OCI-LY1 (cell line): ENCODE results near the gene ENTPD7.

ENCODE experiments used
- H2AFZ ChIP-seq: fragments of 200-600 bp; sonication (generic), shearing (Covaris generic); 2 replicates; pipeline ENCODE4 v1.6.0; 2014; ENCODE audit warnings: antibody characterized with exemption, mild to moderate bottlenecking, low read length
- H3F3A ChIP-seq: fragments of 200-600 bp; sonication (generic), shearing (Covaris generic); 2 replicates; pipeline ENCODE4 v1.6.0; 2014; ENCODE audit warnings: mild to moderate bottlenecking, antibody characterized with exemption, low read length, moderate library complexity; ENCODE audit not compliant: insufficient read depth
- H3K27ac ChIP-seq: fragments of 200-600 bp; sonication (generic); 2 replicates; pipeline ENCODE4 v1.5.1; 2014; ENCODE audit warnings: low read length, mixed run types, mild to moderate bottlenecking, low read depth; ENCODE audit not compliant: poor library complexity, severe bottlenecking
- H3K27me3 ChIP-seq: fragments of 200-600 bp; sonication (generic); 2 replicates; pipeline ENCODE4 v1.6.0; 2014; ENCODE audit warnings: antibody characterized with exemption, mild to moderate bottlenecking, low read length, moderate library complexity; ENCODE audit not compliant: insufficient read depth
- H3K36me3 ChIP-seq: fragments of 200-600 bp; sonication (generic); 2 replicates; pipeline ENCODE4 v1.6.1; 2014; ENCODE audit warnings: mild to moderate bottlenecking, antibody characterized with exemption, low read length, moderate library complexity, mixed read lengths; ENCODE audit not compliant: insufficient read depth
- H3K4me1 ChIP-seq: fragments of 200-600 bp; sonication (generic); 2 replicates; pipeline ENCODE4 v1.5.1; 2014; ENCODE audit warnings: mild to moderate bottlenecking, low read length, moderate library complexity; ENCODE audit not compliant: insufficient read depth, severe bottlenecking
- H3K4me2 ChIP-seq: fragments of 200-600 bp; sonication (generic), shearing (Covaris generic); 2 replicates; pipeline ENCODE4 v1.6.1; 2014; ENCODE audit warnings: low read length
- H3K4me3 ChIP-seq: fragments of 200-600 bp; sonication (generic); 2 replicates; pipeline ENCODE4 v1.5.1; 2014; ENCODE audit warnings: low read length, low read depth, mild to moderate bottlenecking, mixed read lengths; ENCODE audit not compliant: poor library complexity, severe bottlenecking
- H3K79me2 ChIP-seq: fragments of 200-600 bp; shearing (Covaris generic); 2 replicates; pipeline ENCODE4 v1.6.1; 2016; ENCODE audit warnings: mixed run types, low read length, mixed read lengths; ENCODE audit not compliant: insufficient read depth
- H3K9ac ChIP-seq: fragments of 200-600 bp; sonication (generic), shearing (Covaris generic); 2 replicates; pipeline ENCODE4 v1.6.1; 2014; ENCODE audit warnings: mild to moderate bottlenecking, low read length, mixed read lengths
- H3K9me2 ChIP-seq: fragments of 200-600 bp; sonication (generic), shearing (Covaris generic); 2 replicates; pipeline ENCODE4 v1.6.1; 2014; ENCODE audit warnings: low read depth, mild to moderate bottlenecking, low read length, mixed read lengths
- H3K9me3 ChIP-seq: fragments of 200-600 bp; shearing (Covaris generic); 2 replicates; pipeline ENCODE4 v1.6.1; 2014; ENCODE audit warnings: low read length, mixed read lengths
- H4K20me1 ChIP-seq: fragments of 200-600 bp; sonication (generic), shearing (Covaris generic); 2 replicates; pipeline ENCODE4 v1.6.0; 2016; ENCODE audit warnings: mild to moderate bottlenecking, low read length; ENCODE audit not compliant: insufficient read depth
- EZH2 ChIP-seq: fragments of 200-600 bp; sonication (generic), shearing (Covaris generic); IDR thresholded peaks from 2 replicates; pipeline ENCODE4 v1.8.0; 2017; ENCODE audit warnings: borderline replicate concordance, mixed run types, mild to moderate bottlenecking, antibody characterized with exemption, low read length, moderate library complexity, mixed read lengths
- TF ChIP-seq, protein P1 (sequence below): fragments of 200-600 bp; sonication (generic), shearing (Covaris generic); IDR thresholded peaks from 2 replicates; pipeline ENCODE4 v1.5.1; 2017; ENCODE audit warnings: mild to moderate bottlenecking, antibody characterized with exemption, low read length, moderate library complexity, mixed read lengths

The ENTPD7 gene

DNA sequence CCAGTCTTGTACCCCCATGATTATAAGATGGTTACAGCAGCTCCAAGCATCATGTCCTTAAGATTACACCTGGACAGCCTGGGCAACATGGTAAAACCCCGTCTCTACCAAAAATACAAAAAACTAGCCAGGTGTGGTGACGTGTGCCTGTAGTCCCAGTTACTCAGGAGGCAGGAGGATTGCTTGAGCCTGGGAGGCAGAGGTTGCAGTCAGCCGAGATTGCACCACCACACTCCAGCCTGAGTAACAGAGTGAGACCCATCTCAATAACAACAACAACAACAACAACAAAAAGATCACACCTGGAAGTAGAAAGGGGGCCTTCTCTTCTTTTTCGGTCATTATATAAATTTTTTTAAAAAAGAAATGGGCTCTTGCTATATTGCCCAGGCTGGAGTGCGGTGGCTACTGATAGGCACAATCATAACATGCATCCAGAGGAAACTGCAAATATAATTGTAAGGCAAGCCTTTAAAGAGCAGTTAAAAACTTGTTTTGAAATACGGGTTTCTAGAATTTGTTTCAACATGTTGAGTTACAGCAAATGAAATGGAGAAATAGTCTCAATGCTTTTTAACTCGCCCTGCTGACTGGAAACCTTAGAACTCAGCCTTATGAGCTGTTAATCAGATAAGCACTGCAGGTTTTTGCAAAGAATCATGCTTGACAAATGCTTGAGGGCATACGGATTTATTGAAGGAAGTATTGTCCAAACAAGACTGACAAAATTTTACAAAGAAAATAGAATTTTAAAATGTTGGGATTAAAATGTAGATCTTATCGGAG, 4.7 kb upstream of the ENTPD7 start:
- Histone ChIP-seq H3F3A (no peaks in the 10 kb centered on the region), H3K9me3 (no peaks in the 10 kb centered on the region), H3K4me3 (no peak overlapping the region), H3K9ac (no peak overlapping the region), H3K27ac (no peak overlapping the region), H3K36me3 (no peaks in the 10 kb centered on the region), H2AFZ (no peak overlapping the region), H3K4me2 (no peak overlapping the region), H4K20me1 (no peaks in the 10 kb centered on the region), H3K4me1 (peaks cover 6% of the 10 kb centered on the region), H3K9me2 (no peaks in the 10 kb centered on the region), H3K79me2 (no peaks in the 10 kb centered on the region), H3K27me3 (no peaks in the 10 kb centered on the region)
- TF ChIP-seq, protein P1, sequence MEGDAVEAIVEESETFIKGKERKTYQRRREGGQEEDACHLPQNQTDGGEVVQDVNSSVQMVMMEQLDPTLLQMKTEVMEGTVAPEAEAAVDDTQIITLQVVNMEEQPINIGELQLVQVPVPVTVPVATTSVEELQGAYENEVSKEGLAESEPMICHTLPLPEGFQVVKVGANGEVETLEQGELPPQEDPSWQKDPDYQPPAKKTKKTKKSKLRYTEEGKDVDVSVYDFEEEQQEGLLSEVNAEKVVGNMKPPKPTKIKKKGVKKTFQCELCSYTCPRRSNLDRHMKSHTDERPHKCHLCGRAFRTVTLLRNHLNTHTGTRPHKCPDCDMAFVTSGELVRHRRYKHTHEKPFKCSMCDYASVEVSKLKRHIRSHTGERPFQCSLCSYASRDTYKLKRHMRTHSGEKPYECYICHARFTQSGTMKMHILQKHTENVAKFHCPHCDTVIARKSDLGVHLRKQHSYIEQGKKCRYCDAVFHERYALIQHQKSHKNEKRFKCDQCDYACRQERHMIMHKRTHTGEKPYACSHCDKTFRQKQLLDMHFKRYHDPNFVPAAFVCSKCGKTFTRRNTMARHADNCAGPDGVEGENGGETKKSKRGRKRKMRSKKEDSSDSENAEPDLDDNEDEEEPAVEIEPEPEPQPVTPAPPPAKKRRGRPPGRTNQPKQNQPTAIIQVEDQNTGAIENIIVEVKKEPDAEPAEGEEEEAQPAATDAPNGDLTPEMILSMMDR, result no peak
- TF ChIP-seq EZH2, result no peak

DNA sequence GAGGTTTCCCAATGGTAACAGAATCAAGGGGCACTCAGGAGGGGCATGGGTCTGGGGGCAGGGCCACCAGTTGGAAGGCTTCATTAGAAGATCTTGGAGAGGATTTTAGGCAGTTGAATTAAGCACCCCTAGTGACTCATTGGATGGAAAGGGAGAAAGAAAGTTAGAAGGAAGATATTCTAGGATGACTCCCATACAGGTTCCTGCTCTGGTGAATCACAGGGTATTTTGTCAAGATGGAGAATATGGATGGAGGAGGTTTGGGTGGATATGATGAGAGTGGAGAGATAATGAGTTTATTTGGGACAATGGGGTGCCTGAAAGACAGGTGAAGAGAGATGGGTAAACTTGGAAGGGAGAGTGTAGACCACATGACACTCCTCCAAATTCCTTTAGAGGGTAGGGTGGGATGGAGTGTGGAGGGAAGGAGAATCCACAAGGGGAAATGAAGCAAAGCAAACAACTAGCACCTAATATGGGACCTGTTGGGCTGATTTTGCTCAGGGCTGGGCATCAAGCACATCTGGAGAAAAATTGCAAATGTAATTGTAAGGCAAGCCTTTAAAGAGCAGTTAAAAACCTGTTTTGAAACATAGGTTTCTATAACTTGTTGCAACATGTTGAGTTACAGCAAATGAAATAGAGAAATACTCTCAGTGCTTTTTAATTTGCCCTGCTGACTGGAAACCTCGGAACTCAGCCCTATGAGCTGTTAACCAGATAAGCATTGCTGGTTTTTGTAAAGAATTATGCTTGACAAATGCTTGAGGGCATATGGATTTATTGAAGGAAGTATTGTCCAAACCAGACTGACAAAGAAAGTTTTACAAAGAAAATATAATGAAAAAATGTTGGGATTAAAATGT, 2.9 kb upstream of the ENTPD7 start:
- Histone ChIP-seq H3K9me3 (no peaks in the 10 kb centered on the region), H3K36me3 (no peaks in the 10 kb centered on the region), H3F3A (no peaks in the 10 kb centered on the region), H3K79me2 (no peaks in the 10 kb centered on the region), H3K9ac (no peak overlapping the region), H3K4me2 (no peak overlapping the region), H3K9me2 (no peaks in the 10 kb centered on the region), H2AFZ (no peak overlapping the region), H3K27me3 (no peaks in the 10 kb centered on the region), H3K4me3 (no peak overlapping the region), H3K27ac (no peak overlapping the region), H4K20me1 (no peaks in the 10 kb centered on the region), H3K4me1 (peaks cover 13% of the 10 kb centered on the region)
- no peak for TF ChIP-seq EZH2
- TF ChIP-seq, protein P1, result no peak

DNA sequence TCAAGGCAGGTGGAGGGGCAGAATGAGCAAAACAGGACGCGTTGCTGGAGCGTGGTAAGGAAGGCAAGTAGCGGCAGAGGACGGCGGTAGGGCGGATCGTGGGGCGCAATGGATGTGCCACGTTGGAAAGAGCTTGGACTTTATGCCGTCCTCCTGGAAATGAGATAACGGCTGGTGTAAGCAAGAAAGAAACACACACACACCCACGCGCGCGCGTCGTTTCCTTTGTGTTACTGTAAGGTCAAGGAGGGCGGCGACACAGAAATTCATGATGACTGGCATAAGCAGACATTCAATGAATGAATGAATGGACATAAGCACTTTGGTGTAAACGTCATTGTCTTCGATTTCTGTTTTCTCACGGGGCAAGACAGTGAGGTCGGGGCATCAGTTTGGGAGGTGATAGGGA, 683 bp upstream of the ENTPD7 start:
- Histone ChIP-seq H3K79me2 (no peaks in the 10 kb centered on the region), H4K20me1 (no peaks in the 10 kb centered on the region), H2AFZ (0 out of 2 replicates have a peak overlapping the region, but pooled peaks have one; percentile 46), H3K9me3 (no peaks in the 10 kb centered on the region), H3F3A (no peaks in the 10 kb centered on the region), H3K36me3 (no peaks in the 10 kb centered on the region), H3K4me3 (peak overlapping the region; percentile 82), H3K27me3 (no peaks in the 10 kb centered on the region), H3K9me2 (no peaks in the 10 kb centered on the region), H3K9ac (peak overlapping the region; percentile 50; the same call in 1 of the 2 replicates), H3K27ac (no peak overlapping the region), H3K4me2 (peak overlapping the region; percentile 76), H3K4me1 (peaks cover 13% of the 10 kb centered on the region)
- no peak for TF ChIP-seq EZH2
- TF ChIP-seq, protein P1, result no peak
